HEK293T (cell line): ENCODE data around the gene COL27A1.

ENCODE experiments used
- BHLHE40 ChIP-seq: fragments of 450-650 bp; IDR thresholded peaks from 2 replicates; pipeline ENCODE4 v1.6.1; 2016; ENCODE audit warnings: mild to moderate bottlenecking, moderate library complexity, borderline replicate concordance
- FOXM1 ChIP-seq: fragments of 450-650 bp; IDR thresholded peaks from 2 replicates; pipeline ENCODE4 v1.6.1; 2017; ENCODE audit warnings: mild to moderate bottlenecking, borderline replicate concordance
- HDGF ChIP-seq: fragments of 450-650 bp; IDR thresholded peaks from 2 replicates; pipeline ENCODE4 v1.6.1; 2017; ENCODE audit warnings: antibody characterized with exemption, borderline replicate concordance

GRCh38 chr9:114282507-114282906, 127.2 kb downstream of the COL27A1 start:
- TF ChIP-seq FOXM1 (no peak), BHLHE40 (no peak), HDGF (no peak)
